ENCODE data around the gene RAD51D. TPM values are rescaled to one million over a fixed set of nuclear protein-coding genes. Genes with fewer than 3 reads are reported as not detected.
A peak's percentile ranks its signal among the peaks of the same experiment; 100 is the strongest.
"Not testable (repeated sequence)": the region's sequence is repeated elsewhere in the genome, so short reads cannot be mapped to it uniquely, and the experiment has no call there.

Gene RAD51D
- total and polyA plus RNA-seq, 10 of the 15 experiments (the other 5 are each of a cell fraction or from before 2014, with no cell fraction given) = 2.6 to 29.3 (median 13.5) TPM

DNA sequence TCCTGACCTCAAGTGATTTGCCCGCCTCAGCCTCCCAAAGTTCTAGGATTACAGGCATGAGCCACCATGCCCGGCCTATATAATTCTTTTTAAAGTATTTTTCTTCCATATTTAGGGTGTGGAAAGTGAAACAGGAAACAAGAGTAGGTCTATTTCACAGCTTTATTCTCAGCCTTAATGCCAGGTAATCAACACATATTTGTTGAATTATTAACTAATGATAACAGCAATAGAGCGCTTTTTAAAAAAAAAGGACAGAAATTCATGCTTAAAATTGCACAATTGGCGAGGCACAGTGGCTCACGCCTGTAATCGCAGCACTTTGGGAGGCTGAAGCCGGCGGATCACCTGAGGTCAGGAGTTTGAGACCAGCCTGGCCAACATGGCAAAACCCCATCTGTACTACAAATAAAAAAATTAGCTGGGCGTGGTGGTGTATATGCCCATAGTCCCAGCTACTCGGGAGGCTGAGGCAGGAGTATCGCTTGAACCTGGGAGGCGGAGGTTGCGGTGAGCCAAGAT lies 74.1 kb downstream of the RAD51D start:
- H2AFZ ChIP-seq (ENCODE audit: control insufficient read depth, low read depth, low read length); FAIRE-seq; H3K9me3 ChIP-seq (replicated peaks; ENCODE audit: control insufficient read depth, insufficient read depth, low read length); in situ Hi-C loops (cut with MboI); H3K9ac ChIP-seq (ENCODE audit: control insufficient read depth, insufficient read depth, low read length); BruUV-seq (replicated peaks); H3K27me3 ChIP-seq (replicated peaks in 1 of 2; ENCODE audit: control insufficient read depth in 2 of 2, insufficient read depth in 2 of 2, low read length in 1 of 2); H3K36me3 ChIP-seq (ENCODE audit: control insufficient read depth in 2 of 2, insufficient read depth in 2 of 2, low read length in 1 of 2); ATAC-seq; H4K20me1 ChIP-seq (ENCODE audit: control insufficient read depth, insufficient read depth); DNase-seq (ENCODE audit: low read depth, low spot score); intact Hi-C loops (cut with micrococcal nuclease; ENCODE audit: unreplicated experiment): not testable (repeated sequence)
- RAD21 ChIA-PET (ENCODE audit: unreplicated experiment) = interaction anchor here (0.7 to 3.4 kb wide), 6 partner anchors 14 to 72 kb away, joined by 3 to 53 read pairs (median 10); partner anchors contain the start of gene RFFL
- H3K4me3 ChIP-seq = peak overlapping the region; percentile 57; the same call in 1 of the 2 replicates
- 0 out of 2 replicates have a peak, but pooled peaks have one; percentile 38 for TF ChIP-seq ZBTB33 (IDR thresholded peaks at IDR 0.05)
- TF ChIP-seq, protein P1, sequence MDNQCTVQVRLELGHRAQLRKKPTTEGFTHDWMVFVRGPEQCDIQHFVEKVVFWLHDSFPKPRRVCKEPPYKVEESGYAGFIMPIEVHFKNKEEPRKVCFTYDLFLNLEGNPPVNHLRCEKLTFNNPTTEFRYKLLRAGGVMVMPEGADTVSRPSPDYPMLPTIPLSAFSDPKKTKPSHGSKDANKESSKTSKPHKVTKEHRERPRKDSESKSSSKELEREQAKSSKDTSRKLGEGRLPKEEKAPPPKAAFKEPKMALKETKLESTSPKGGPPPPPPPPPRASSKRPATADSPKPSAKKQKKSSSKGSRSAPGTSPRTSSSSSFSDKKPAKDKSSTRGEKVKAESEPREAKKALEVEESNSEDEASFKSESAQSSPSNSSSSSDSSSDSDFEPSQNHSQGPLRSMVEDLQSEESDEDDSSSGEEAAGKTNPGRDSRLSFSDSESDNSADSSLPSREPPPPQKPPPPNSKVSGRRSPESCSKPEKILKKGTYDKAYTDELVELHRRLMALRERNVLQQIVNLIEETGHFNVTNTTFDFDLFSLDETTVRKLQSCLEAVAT (IDR thresholded peaks at IDR 0.05) = peak; percentile 96
- TF ChIP-seq MTA2 (IDR thresholded peaks at IDR 0.05; ENCODE audit: low read depth) = peak; percentile 31; the same call in 1 of the 2 replicates
- H3K4me2 ChIP-seq (ENCODE audit: control insufficient read depth, insufficient read depth) = peak overlapping the region; percentile 15; the same call in 1 of the 2 replicates
- peak overlapping the region; percentile 75 for H3K27ac ChIP-seq (ENCODE audit: control insufficient read depth, insufficient read depth)
- H3K79me2 ChIP-seq (ENCODE audit: control insufficient read depth, insufficient read depth, low read length) = peaks cover 46% of the 10 kb centered on the region
- peaks cover 30% of the 10 kb centered on the region for H3K4me1 ChIP-seq (ENCODE audit: control insufficient read depth, insufficient read depth, low read length)
- CTCF ChIA-PET = interaction anchor here (1.1 to 2.0 kb wide), 5 partner anchors 18 to 42 kb away, joined by 3 to 7 read pairs (median 3); partner anchors contain the start of gene RFFL
- WGBS (ENCODE audit: insufficient coverage, insufficient replicate concordance, low lambda C conversion rate, missing lambda C conversion rate) = 85% methylated on average over 13 of the region's 13 CpGs
- SMC1A ChIA-PET (ENCODE audit: uncharacterized antibody, unreplicated experiment) = interaction anchor here (1.0 to 12.0 kb wide), 6 partner anchors 20 to 73 kb away, joined by 4 to 221 read pairs (median 12); partner anchors contain the start of gene RFFL
- POLR2A ChIA-PET = interaction anchor here (1.0 to 3.9 kb wide), 4 partner anchors 14 to 42 kb away, joined by 7 to 37 read pairs (median 11); partner anchors contain the start of gene RFFL
